ENCODE data around the gene NAP1L4.
"Not testable (repeated sequence)": the region's sequence is repeated elsewhere in the genome, so short reads cannot be mapped to it uniquely, and the experiment has no call there.

Gene NAP1L4

DNA sequence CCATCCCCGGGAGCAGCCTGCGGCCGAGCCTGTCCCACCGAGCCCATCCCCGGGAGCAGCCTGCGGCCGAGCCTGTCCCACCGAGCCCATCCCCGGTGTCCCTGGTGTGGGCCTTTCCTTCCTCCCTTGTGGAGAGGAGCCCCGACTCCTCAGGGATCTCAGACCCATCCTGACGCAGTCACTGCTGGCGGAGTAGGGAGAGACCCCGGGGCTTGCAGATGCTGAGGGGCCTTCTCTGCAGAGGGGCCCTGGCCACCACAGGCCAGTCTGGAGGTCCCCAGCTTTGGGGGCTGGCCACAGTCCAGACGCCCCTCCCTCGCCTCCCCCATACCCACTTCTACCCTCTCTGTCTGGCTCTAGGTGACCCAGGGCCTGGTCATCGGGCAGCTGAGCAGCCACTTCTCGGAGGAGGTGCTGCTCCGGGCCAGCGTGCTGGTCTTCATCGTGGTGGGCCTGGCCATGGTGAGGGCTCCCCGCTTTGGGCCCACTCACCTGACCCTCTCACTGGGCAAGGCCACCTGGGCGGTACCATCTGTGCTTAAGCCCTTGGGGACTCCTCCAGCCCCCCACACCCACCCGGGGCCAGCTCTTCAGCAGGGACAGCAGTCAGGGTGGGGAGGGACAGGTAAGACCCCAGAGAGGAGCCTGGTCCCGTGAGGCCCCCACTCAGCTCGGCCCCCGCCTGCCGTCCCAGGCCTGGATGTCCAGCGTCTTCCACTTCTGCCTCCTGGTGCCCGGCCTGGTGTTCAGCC is 70.2 kb downstream of the NAP1L4 start:
- DNase-seq (ENCODE audit: low read depth): no peak

DNA sequence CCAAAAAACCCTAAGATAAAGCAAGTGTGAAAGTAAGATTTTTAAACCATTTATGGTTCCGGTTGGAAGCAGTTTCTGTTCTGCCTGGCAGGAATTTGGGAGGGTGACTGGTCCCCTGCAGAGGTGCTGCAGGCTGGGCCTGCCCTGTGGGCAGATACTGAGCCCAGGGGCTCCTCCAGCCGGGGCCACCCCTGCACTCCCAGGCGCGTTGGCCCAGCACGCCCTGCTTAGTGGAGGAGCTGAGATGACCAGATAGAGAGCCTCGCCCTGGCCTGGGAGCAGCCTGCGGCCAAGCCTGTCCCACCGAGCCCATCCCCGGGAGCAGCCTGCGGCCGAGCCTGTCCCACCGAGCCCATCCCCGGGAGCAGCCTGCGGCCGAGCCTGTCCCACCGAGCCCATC is 70.9 kb downstream of the NAP1L4 start:
- no peak for DNase-seq (ENCODE audit: low read depth)

DNA sequence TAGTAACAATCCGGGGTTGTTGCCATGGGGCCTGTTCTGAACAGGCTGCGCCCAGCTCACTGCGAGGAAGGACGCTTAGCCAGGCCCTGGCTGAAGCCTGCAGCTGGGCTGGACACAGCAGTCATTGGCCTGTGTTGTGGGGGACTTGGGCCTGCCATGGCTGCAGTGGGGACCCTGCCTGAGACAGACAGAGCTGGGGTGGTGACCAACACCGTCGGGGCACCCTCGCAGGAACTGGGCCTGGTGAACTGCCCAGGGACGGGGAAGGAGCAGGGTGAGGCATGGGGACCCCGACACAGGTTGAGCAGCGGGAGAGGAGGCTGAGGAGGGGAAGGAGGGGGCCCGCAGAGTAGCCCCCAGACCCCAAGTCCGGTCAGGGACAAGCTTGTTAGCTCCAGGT is 71.8 kb downstream of the NAP1L4 start:
- DNase-seq (ENCODE audit: low read depth): no peak

DNA sequence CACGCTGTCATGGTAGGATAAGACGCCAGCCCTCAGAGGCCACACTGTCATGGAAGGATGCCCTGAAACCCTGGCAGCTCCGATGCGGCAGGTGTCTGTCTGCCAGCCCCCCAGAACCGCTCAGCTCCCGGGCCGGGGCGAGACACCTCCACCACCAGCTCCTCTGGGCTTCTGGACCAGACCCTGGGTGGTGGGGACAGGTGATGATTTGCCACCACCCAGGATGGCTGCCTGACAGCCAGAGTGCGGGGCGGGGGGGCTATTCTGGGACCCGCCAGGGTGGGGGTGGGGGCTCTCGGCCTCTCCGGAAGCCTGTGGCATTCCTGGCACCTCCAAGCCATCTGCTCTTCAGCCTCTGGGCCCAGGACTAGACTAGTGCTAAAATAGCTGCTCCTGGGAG is 72.3 kb downstream of the NAP1L4 start:
- DNase-seq (ENCODE audit: low read depth): no peak

DNA sequence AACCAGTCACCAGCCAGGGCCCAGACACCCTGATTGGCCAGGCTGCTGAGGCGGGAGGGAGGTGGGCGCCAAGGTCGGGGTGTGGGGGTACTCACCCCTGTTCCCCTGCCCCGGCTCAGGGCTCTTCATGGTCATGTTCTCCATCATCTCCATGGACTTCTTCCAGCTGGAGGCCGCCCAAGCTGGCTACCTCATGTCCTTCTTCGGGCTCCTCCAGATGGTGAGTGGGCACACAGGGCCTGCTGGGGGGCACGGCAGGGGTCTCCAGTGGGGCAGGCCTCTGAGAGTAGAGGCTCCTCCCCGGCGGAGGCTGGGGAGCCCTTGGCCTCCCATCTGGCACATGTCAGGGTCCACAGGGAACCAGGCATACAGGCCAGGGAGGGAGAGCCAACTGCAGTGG is 72.9 kb downstream of the NAP1L4 start:
- DNase-seq (ENCODE audit: low read depth): no peak

DNA sequence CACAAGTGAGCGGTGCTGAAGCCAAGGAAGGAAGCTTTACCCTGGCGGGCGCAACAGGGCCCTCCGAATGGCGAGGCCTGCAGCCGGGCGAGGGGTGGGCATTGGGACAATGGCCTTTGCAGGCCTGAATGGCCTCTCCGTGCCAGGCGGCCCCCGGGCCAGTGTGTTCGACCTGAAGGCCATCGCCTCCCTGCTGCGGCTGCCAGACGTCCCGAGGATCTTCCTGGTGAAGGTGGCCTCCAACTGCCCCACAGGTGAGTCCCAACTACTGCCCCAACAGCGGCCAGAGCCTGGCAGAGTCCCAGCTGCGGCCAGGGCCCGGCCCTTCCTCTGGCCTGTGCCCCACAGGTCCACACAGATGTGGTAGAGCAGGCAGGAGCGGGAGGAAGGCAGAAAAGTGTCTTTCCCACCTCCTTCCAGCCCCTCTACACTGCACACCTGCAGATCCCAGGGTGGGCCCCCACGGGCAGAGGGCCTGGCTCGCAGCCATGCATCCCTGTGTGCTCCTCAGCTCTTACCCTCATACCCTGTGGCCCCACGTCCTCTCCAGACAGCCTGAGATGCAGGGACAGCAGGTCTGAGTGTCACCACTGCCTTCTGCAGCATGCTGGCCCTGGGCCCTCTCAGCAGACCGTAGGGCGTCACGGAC is 74.2 kb downstream of the NAP1L4 start:
- DNase-seq (ENCODE audit: low read depth): no peak

DNA sequence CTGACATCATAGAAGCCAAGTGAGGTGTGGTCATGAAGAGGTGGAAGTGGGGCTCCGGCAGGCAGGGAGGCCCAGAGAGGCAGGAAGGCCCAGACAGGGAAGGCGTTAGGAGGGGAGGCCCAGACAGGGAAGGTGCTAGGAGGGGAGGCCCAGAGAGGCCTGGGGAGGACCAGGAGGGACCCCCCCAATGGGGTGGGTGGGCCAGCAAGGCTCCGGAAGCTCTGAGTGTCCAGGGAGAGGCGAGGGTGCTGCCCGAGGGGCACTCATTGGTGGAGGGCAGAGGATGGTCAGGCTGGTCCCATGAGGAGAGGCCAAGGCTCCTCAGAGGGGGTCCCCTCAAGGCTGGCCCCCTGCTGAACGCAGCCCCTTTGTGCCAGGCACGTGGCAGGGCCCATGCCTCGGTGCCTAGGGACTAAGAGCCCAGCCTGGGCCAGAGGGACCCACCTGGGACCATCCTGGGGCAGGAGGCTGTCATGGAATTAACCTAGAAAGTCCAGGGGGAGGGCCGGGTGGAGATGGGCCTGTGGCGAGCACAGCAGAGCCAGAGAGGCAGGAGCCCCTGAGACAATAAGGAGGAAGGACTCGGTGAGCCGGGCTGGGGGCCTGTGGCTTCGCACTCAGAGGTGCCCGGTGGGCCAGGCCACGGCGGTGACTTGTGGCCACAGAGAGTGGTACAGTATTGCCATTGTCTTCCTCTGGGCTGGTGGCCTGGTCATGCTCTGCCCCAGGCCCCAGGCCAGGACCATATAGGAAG is 75.1 kb downstream of the NAP1L4 start:
- DNase-seq (ENCODE audit: low read depth): no peak

DNA sequence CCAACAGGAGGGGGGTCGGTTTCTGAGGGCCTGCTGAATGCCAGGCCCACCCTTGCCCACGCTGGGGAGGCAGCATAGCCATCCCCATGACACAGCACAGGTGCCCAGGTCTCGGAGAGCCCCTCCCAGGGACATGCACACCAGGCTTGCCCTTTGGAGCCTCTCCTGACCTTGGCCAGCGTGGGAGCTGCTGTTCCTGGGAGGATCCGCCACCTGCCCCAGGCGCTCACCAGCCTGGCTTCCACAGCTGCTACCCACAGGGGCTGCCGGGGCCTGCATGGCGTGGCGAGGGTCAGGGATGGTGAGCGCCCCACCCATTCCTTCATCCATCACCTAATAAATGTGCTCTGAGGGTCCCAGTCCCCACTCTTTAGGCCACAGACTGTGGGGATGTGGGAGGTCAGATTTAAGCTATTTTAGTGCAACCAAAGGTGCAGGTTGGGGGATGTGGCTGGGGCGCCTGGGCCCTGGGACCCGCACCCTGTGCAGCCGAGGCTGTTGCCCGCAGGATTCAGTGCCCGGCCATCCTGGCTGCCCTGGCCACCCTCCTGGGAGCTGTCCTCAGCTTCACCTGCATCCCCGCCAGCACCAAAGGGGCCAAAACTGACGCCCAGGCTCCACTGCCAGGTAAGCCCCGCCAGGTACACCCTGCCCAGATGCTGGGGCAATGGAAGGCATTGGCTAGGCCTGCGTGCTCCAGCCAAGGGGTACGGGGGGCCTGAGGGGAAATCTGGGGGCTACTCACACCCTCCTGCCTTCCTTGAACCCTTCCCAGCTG is 75.8 kb downstream of the NAP1L4 start:
- DNase-seq (ENCODE audit: low read depth): no peak

DNA sequence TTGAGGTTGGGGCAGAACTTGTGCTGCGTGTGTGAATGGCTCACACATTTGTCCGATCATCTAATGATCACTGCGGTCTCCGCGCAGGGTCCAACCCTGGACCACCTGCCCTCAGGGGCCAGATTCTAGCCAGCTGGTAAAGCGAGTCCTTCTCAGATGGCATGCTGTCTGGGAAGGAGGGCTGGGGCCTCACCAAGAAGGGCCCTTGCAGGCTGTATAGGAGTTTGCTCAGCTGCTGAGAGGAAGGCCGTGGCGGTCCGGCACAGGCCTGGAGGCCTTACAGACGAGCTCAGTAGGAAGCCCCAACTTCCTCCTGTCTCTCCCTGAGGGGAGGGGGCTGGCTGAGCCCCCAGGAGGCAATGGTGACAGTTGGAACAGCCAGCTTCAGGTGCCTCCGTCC is 76.7 kb downstream of the NAP1L4 start:
- no peak for DNase-seq (ENCODE audit: low read depth)

DNA sequence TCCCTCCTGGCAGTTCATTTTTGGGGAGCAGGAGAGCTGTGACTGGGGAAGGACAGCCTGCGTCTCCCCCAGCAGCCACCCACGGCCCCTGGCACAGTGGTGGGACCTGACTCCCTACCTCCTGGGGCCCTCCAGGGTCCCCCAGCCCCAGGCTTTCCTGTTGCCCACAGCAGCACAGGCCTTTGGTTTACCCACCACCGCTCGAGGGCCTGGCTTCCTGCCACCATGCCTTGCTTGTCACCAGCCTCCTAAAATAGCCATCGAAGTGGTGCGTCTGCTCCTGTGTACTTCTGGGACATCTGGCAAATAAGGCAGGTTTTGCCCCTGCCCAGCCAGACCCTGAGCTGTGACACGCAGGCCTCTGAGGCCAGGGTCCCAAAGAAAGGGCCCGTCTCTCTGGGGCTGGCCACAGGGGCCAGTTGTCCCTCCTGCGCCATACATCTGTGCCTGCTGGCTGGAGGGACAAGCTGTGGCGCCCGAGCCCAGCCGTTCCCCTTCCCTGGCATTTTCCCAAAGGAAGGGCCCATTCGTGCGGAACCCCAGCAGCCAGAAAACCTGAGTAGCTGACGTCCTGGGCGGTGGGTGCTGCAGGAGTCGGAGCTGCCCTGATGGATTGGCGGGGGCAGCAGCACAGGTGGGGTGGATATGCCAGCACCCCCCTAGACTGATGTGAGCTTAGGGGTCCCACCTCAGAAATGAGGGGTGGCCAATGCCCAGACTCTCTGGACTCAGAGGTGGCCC is 77.5 kb downstream of the NAP1L4 start:
- DNase-seq (ENCODE audit: low read depth): no peak

DNA sequence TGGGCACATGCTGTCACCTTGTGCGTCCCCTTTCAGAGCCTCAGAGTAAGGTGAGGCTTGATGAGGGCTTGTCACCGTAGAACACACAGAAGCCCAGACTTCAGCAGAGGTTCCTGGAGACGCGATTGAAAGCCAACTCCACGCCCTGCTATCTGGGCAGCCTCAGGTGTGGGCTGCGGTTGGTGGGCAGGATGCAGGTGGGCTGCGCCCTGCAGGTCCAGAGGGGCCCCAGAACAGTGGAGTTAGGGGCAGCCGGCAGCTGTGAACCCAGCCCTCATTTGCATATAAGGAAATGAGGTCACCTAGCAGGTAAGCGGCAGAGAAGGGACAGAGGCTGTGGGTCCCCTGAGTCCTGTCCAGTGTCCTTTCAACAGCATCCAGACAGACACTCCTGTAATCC is 78.4 kb downstream of the NAP1L4 start:
- DNase-seq (ENCODE audit: low read depth): no peak

DNA sequence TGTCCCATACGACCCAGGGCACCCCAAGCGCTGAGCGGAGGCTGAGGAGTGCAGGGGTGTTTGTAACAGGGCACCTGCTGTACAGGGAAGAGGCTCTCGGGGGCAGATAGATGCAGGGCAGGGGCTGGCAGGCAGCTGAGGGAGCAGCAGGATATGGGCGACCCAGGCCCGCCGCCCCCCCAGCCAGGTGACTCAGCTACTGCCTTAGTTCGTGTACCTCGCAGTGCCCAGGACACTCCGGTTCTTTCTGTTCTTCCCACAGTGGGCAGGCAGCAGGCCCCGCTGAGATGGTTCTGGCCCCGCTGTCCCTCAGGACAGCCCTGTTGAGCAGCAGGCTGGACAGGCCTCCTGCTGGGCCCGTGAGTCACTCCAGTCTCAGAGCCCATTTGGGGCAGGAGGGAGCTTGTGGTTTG is 79.1 kb downstream of the NAP1L4 start:
- DNase-seq (ENCODE audit: low read depth): no peak

DNA sequence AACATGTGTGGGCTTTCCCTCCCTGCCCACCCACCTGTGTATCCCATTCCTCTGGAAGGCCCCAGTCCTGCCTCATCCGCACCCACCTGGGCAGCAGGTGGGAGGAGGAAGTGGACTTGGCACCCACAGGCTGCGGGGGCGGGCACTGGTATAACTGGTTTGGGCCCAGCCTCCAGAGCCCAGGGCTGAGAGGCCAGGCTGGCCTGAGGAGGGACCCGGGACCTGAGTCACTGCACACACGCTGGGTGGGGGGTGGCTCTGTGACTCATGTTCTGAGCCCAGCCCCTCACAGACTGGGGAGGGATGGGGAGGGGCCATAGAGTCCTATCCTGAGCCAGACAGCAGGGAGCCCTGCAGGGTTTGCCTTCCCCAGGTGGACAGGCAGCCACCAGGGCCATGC is 79.6 kb downstream of the NAP1L4 start:
- DNase-seq (ENCODE audit: low read depth): no peak

DNA sequence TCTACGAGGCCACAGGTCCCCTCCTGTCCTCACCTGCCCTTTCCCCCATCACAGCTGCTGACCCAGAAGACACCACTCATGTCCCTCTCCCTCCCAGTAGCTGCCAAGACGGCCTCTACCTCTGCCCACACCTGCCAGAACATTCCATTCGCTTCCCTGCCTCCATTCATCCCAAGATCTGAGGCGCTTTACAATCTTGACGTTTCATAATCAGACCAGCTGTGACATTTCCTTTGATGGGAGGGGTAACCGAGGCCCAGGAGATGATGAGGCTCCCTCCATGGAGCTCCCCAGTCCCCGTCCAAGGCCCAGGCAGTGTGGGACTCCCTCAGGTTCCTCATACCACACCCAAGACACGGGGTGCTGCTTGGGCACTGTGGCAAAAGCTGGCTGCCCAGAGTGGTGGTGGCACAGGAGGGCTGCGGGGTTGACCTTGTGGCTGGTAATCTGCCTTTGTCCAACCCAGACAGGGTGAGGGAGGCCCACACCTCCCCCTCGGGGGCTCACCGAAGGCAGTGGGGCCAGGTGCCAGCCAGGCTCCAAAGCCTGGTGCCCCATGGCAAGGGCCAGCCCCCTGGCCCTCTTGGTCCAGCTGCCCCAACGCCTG is 80.2 kb downstream of the NAP1L4 start:
- DNase-seq (ENCODE audit: low read depth): no peak

DNA sequence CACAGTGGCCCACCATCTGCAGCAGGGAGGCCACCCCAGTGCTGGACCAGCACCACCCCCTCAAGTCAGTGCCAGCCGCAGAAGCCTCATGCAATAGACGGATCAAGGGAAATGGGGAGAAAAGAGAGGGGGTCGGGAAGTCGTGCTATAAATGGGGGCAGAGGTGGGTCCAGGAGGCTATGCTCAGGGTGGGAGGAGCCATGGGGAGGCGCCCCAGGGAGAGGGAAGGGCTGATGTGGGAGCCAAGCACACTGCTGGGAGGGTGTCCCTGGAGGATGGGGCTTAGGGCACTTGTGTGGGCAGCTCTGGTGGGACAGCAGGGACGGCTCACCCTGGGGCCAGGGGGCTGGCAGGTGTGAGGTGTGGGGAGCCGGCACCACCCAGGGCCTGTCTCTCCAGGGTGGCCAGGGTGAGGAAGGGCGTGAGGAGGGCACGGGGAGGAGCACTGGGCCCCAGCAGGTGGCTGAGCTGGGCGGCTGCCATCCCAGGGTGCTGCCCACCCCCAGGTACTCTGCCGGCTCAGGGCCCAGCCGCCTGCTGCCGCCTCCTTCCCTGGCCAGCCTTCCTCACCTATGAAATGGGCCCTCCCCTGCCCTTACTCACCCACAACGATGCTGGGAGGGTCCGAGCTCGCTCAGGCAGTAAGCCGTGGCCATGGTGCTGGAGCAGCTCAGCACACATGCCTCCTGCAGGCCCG is 80.9 kb downstream of the NAP1L4 start:
- DNase-seq (ENCODE audit: low read depth): no peak

DNA sequence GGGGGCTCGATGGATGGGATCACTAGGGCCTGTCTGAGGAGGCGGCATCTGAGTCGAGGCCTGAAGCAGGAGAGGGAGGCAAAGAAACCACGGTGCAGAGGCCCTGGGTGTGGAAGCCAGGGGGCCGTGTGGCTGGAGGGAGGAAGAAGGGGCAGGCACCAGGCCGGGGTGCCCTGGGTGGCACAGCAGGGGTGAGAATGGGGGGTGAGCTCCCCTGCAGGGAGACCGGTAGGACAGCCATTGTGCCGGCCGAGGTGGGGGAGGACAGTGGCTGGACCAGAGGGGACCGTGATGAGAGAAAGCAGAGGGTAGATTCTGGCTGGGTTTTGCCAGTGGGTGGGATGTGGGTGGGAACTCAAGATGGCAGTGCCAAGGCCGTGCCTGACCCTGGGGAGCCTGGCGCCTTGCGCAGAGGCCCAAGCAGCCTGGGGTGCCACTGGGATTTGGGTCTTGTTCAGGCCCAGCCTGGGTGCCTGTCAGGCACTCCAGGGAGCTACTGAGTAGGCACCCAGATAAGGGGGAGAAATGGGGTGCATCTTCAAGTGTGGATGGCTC is 81.7 kb downstream of the NAP1L4 start:
- DNase-seq (ENCODE audit: low read depth): no peak

DNA sequence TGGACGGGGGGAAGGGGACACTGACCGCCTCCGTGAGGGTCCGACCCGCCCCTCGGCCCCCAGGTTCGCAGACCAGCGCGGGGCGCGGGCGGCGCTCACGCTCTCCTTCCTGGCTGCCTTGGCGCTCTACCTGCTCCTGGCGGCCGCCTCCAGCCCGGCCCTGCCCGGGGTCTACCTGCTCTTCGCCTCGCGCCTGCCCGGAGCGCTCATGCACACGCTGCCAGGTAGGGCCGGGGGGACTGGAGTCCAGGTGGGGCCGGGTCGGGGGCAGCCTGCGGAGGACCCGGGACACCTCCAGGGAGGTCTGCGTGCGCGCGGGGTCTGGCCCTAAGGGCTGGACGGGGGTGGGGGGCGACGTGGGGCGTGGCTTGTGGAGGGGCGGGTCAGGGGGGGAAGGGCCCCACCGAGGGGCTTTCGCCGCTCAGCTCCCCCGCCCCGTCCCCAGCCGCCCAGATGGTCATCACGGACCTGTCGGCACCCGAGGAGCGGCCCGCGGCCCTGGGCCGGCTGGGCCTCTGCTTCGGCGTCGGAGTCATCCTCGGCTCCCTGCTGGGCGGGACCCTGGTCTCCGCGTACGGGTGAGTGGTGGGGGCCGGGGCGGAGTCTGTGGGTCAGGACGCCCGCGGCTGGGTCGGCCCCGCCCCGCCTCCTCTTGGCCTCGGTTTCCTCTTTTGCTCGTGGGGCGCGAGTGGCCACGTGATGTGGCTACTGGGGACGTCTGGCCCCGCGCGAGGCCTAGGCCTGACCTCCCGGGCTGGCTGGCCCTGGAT is 82.8 kb downstream of the NAP1L4 start:
- DNase-seq (ENCODE audit: low read depth): no peak

DNA sequence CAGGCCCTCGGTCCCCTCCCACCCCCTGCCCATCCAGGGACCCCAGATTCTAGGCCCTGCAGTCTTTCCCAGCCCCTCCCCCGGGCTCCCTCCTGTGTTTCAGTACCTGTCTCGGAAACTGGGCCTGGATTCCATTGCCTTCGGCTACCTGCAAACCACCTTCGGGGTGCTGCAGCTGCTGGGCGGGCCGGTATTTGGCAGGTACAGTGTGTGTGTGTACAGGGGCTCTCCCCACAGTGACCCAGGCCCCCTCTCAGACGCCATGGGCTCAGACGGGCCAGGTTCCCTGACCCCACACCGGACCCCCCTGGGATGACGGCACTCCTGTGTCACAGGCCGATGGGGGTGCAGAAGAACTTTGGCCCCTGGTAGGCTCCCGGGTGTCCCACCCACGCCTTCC is 84.0 kb downstream of the NAP1L4 start:
- no peak for DNase-seq (ENCODE audit: low read depth)

DNA sequence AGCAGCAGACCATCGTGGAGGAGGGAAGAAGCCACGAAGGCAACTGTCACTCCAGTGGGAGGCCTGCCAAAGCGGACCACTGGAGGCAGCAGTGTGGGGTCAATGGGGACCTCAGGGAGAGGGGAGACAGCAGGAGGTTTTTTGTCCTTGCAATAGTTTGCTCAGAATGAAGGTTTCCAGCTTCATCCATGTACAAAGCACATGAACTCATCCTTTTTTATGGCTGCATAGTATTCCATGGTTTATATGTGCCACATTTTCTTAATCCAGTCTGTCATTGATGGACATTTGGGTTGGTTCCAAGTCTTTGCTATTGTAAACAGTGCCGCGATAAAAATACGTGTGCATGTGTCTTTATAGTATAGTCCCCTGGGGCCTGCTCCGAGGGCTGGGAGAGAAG is 86.8 kb downstream of the NAP1L4 start:
- DNase-seq (ENCODE audit: low read depth): not testable (repeated sequence)

Measured in activated T-cell treated with anti-CD3 and anti-CD28 coated beads for 48 hours (primary cell).